ENCODE measurements around the gene NEURL2. TPM values are rescaled to one million over a fixed set of nuclear protein-coding genes. Genes with fewer than 3 reads are reported as not detected.

Gene NEURL2
- total and polyA plus RNA-seq, 10 of the 15 experiments (the other 5 are each of a cell fraction or from before 2014, with no cell fraction given), result 0.53 to 7.0 (median 2.7) TPM

DNA sequence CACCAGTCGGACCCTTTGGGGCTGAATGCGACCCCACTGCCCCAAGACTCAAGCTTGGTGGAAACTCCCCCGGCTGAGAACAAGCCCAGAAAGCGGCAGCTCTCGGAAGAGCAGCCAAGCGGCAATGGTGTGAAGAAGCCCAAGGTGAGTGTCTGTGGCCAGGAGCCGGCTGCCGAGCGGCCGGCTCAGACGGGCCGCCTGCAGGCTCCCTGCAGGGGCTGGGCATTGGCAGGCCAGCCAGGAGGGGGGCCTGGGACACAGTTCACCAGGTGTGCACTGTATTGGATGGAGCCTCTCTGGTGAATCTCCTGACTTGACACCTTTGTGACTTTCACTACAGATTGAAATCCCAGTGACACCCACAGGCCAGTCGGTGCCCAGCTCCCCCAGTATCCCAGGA, 49.5 kb upstream of the NEURL2 start:
- H2AFZ ChIP-seq (ENCODE audit: control insufficient read depth, low read depth, low read length), result no peak overlapping the region
- TF ChIP-seq MYB (IDR thresholded peaks at IDR 0.05; ENCODE audit: borderline replicate concordance, low read depth, low read length) (no peak), NFXL1 (IDR thresholded peaks at IDR 0.05; ENCODE audit: borderline replicate concordance) (no peak)
- ChIA-PET CTCF (interaction anchor here (1.0 kb wide), 1 partner anchor 22 kb away, joined by 3 read pairs; no protein-coding TSS in a partner anchor), SMC1A (ENCODE audit: uncharacterized antibody, unreplicated experiment) (no interaction called here), RAD21 (ENCODE audit: unreplicated experiment) (no interaction called here), POLR2A (interaction anchor here (0.6 kb wide), 1 partner anchor 39 kb away, joined by 3 read pairs; no protein-coding TSS in a partner anchor)
- no peak overlapping the region for H3K27ac ChIP-seq (ENCODE audit: control insufficient read depth, insufficient read depth)
- no peaks in the 10 kb centered on the region for H3K9me3 ChIP-seq (replicated peaks; ENCODE audit: control insufficient read depth, insufficient read depth, low read length)
- 94% methylated on average over 13 of the region's 13 CpGs for WGBS (ENCODE audit: insufficient coverage, insufficient replicate concordance, low lambda C conversion rate, missing lambda C conversion rate)
- no peaks in the 10 kb centered on the region for H3K27me3 ChIP-seq (replicated peaks in 1 of 2; ENCODE audit: control insufficient read depth in 2 of 2, insufficient read depth in 2 of 2, low read length in 1 of 2)
- DNase-seq (ENCODE audit: low read depth, low spot score) (no peak), FAIRE-seq (no peak), ATAC-seq (no peak)
- no peak overlapping the region for H3K4me3 ChIP-seq
- H4K20me1 ChIP-seq (ENCODE audit: control insufficient read depth, insufficient read depth), result no peaks in the 10 kb centered on the region
- peaks cover 26 to 29% of the 10 kb centered on the region in 2 experiments for H3K36me3 ChIP-seq (ENCODE audit: control insufficient read depth in 2 of 2, insufficient read depth in 2 of 2, low read length in 1 of 2)
- no TSS peak for BruUV-seq (replicated peaks)
- peaks cover 8% of the 10 kb centered on the region for H3K79me2 ChIP-seq (ENCODE audit: control insufficient read depth, insufficient read depth, low read length)
- in situ Hi-C loops (cut with MboI), result no loop called here
- no peak overlapping the region for H3K4me2 ChIP-seq (ENCODE audit: control insufficient read depth, insufficient read depth)
- no peak overlapping the region for H3K9ac ChIP-seq (ENCODE audit: control insufficient read depth, insufficient read depth, low read length)
- H3K4me1 ChIP-seq (ENCODE audit: control insufficient read depth, insufficient read depth, low read length), result no peaks in the 10 kb centered on the region
- intact Hi-C loops (cut with micrococcal nuclease; ENCODE audit: unreplicated experiment), result no loop called here

DNA sequence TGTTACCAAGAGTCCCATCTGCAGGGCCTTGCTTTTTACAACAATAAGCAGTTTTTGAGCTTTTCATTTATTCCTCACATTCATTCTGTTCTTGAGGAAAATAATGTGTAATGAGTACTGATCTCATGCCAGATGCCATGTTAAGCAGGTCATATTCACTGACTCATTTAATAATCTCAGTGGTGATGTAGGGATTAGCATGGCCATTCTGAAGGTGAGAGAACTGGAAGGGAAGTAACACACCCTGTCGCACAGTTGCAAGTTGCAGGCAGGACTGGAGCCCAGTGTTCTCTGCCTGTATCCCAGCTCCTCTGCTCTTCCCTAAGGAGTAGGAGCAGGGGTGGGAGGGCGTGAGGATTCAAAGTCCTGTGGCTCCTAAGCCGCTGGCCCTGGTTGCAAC, 49.0 kb upstream of the NEURL2 start:
- DNase-seq (ENCODE audit: low read depth, low spot score) (no peak), ATAC-seq (no peak), FAIRE-seq (no peak)
- ChIA-PET POLR2A (interaction anchor here (0.5 to 1.0 kb wide), 3 partner anchors 9 to 39 kb away, joined by 3 to 4 read pairs (median 3); no protein-coding TSS in a partner anchor), CTCF (interaction anchor here (1.0 kb wide), 1 partner anchor 22 kb away, joined by 3 read pairs; no protein-coding TSS in a partner anchor), SMC1A (ENCODE audit: uncharacterized antibody, unreplicated experiment) (no interaction called here), RAD21 (ENCODE audit: unreplicated experiment) (no interaction called here)
- Histone ChIP-seq H3K9ac (ENCODE audit: control insufficient read depth, insufficient read depth, low read length) (no peak overlapping the region), H3K27ac (ENCODE audit: control insufficient read depth, insufficient read depth) (no peak overlapping the region), H3K79me2 (ENCODE audit: control insufficient read depth, insufficient read depth, low read length) (peaks cover 11% of the 10 kb centered on the region), H3K27me3 (replicated peaks in 1 of 2; ENCODE audit: control insufficient read depth in 2 of 2, insufficient read depth in 2 of 2, low read length in 1 of 2) (no peaks in the 10 kb centered on the region), H3K4me3 (no peak overlapping the region), H3K4me1 (ENCODE audit: control insufficient read depth, insufficient read depth, low read length) (no peaks in the 10 kb centered on the region), H3K36me3 (ENCODE audit: control insufficient read depth in 2 of 2, insufficient read depth in 2 of 2, low read length in 1 of 2) (peaks cover 26 to 29% of the 10 kb centered on the region in 2 experiments), H2AFZ (ENCODE audit: control insufficient read depth, low read depth, low read length) (no peak overlapping the region), H3K9me3 (replicated peaks; ENCODE audit: control insufficient read depth, insufficient read depth, low read length) (no peaks in the 10 kb centered on the region), H4K20me1 (ENCODE audit: control insufficient read depth, insufficient read depth) (no peaks in the 10 kb centered on the region), H3K4me2 (ENCODE audit: control insufficient read depth, insufficient read depth) (no peak overlapping the region)
- WGBS (ENCODE audit: insufficient coverage, insufficient replicate concordance, low lambda C conversion rate, missing lambda C conversion rate), result 97% methylated on average over 3 of the region's 3 CpGs
- BruUV-seq (replicated peaks), result no TSS peak
- in situ Hi-C loops (cut with MboI), result no loop called here
- intact Hi-C loops (cut with micrococcal nuclease; ENCODE audit: unreplicated experiment), result no loop called here
- TF ChIP-seq EED (IDR thresholded peaks at IDR 0.05; ENCODE audit: low read depth), result no peak
- TF ChIP-seq EP300 (IDR thresholded peaks at IDR 0.05; ENCODE audit: borderline replicate concordance in 1 of 2, control insufficient read depth in 1 of 2, low read depth in 2 of 2, low read length in 2 of 2), result no peak
- TF ChIP-seq CBX3 (IDR thresholded peaks at IDR 0.05; ENCODE audit: borderline replicate concordance, low read depth), result no peak
- TF ChIP-seq, protein P1, sequence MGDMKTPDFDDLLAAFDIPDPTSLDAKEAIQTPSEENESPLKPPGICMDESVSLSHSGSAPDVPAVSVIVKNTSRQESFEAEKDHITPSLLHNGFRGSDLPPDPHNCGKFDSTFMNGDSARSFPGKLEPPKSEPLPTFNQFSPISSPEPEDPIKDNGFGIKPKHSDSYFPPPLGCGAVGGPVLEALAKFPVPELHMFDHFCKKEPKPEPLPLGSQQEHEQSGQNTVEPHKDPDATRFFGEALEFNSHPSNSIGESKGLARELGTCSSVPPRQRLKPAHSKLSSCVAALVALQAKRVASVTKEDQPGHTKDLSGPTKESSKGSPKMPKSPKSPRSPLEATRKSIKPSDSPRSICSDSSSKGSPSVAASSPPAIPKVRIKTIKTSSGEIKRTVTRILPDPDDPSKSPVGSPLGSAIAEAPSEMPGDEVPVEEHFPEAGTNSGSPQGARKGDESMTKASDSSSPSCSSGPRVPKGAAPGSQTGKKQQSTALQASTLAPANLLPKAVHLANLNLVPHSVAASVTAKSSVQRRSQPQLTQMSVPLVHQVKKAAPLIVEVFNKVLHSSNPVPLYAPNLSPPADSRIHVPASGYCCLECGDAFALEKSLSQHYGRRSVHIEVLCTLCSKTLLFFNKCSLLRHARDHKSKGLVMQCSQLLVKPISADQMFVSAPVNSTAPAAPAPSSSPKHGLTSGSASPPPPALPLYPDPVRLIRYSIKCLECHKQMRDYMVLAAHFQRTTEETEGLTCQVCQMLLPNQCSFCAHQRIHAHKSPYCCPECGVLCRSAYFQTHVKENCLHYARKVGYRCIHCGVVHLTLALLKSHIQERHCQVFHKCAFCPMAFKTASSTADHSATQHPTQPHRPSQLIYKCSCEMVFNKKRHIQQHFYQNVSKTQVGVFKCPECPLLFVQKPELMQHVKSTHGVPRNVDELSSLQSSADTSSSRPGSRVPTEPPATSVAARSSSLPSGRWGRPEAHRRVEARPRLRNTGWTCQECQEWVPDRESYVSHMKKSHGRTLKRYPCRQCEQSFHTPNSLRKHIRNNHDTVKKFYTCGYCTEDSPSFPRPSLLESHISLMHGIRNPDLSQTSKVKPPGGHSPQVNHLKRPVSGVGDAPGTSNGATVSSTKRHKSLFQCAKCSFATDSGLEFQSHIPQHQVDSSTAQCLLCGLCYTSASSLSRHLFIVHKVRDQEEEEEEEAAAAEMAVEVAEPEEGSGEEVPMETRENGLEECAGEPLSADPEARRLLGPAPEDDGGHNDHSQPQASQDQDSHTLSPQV (IDR thresholded peaks at IDR 0.05), result no peak
- TF ChIP-seq, protein P2, sequence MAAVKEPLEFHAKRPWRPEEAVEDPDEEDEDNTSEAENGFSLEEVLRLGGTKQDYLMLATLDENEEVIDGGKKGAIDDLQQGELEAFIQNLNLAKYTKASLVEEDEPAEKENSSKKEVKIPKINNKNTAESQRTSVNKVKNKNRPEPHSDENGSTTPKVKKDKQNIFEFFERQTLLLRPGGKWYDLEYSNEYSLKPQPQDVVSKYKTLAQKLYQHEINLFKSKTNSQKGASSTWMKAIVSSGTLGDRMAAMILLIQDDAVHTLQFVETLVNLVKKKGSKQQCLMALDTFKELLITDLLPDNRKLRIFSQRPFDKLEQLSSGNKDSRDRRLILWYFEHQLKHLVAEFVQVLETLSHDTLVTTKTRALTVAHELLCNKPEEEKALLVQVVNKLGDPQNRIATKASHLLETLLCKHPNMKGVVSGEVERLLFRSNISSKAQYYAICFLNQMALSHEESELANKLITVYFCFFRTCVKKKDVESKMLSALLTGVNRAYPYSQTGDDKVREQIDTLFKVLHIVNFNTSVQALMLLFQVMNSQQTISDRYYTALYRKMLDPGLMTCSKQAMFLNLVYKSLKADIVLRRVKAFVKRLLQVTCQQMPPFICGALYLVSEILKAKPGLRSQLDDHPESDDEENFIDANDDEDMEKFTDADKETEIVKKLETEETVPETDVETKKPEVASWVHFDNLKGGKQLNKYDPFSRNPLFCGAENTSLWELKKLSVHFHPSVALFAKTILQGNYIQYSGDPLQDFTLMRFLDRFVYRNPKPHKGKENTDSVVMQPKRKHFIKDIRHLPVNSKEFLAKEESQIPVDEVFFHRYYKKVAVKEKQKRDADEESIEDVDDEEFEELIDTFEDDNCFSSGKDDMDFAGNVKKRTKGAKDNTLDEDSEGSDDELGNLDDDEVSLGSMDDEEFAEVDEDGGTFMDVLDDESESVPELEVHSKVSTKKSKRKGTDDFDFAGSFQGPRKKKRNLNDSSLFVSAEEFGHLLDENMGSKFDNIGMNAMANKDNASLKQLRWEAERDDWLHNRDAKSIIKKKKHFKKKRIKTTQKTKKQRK (IDR thresholded peaks at IDR 0.05; ENCODE audit: low read depth, low read length), result no peak
- no peak for TF ChIP-seq CHD2 (IDR thresholded peaks at IDR 0.05; ENCODE audit: borderline replicate concordance, low read depth, low read length)
- no peak for TF ChIP-seq HDGF (IDR thresholded peaks at IDR 0.05)
